Stimulated activated CD8-positive, alpha-beta memory T cell treated with anti-CD3 and anti-CD28 coated beads, Interleukin-7, amount 100 ng/mL, for 1 hour (primary cell): ENCODE measurements around the gene ZNF566.

Experiments
- DNase-seq, 2 donors: peaks; one replicate each; pipeline ENCODE4 v3.0.0-alpha.2; 2020; ENCODE audit warnings: low read depth in 2 of 2

The ZNF566 gene

GRCh38 chr19:36449059-36449670 is 40.2 kb downstream of the ZNF566 start:
- DNase-seq, result no peak

- no peak for DNase-seq
Measured at GRCh38 chr19:36441339-36441738, 48.0 kb downstream of the ZNF566 start.

GRCh38 chr19:36436531-36436930 is 52.8 kb downstream of the ZNF566 start:
- DNase-seq, result no peak

GRCh38 chr19:36423925-36424324 is 65.4 kb downstream of the ZNF566 start:
- DNase-seq, result no peak

GRCh38 chr19:36421749-36422481 is 67.4 kb downstream of the ZNF566 start:
- DNase-seq, result no peak

- no peak for DNase-seq
Measured at GRCh38 chr19:36420961-36421748, 68.2 kb downstream of the ZNF566 start.

DNA sequence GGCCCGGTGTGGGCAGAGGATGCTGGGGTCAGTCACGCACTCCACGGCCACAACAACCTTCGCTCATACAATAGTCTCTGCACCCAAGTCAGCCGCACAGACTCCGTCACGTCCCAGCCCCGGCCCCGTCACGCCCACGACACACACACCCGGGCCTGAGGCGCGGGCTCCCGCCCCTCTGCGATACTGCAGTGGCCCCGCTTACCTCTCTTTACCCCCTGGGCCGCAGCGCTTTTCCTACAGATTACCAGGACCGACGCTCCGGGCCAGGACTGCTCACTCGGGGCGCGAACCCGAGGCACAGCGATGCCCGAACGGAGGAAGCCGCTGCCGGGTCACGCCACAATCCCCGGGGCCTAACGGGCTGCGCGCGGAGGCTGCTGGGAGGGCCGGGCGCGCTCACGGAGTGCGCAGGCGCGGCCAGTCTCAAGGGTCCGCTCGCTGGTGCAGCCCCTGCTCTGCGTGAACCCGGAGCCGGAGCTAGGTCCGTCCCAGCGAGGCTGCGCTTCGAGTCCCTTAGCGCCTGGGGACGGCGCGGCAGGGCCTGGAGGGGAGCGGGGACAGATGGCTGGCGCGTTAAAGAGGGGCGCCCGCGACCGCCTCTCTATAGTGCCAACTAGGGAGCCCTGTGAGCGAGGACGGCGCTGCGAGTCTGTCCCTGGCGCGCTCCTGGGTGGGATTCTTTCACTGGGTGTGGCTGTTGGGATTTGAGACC is 70.9 kb downstream of the ZNF566 start, which contains the start of gene ZFP82:
Gene ZFP82, minus strand, starts transcription at position 358 of the 715 bp plus-strand sequence. CDS start 8,855 bp downstream, outside the sequence.
- peak; percentile 50 to 57 for DNase-seq

GRCh38 chr19:36417752-36418286 is 71.5 kb downstream of the ZNF566 start:
- DNase-seq, result no peak

DNA sequence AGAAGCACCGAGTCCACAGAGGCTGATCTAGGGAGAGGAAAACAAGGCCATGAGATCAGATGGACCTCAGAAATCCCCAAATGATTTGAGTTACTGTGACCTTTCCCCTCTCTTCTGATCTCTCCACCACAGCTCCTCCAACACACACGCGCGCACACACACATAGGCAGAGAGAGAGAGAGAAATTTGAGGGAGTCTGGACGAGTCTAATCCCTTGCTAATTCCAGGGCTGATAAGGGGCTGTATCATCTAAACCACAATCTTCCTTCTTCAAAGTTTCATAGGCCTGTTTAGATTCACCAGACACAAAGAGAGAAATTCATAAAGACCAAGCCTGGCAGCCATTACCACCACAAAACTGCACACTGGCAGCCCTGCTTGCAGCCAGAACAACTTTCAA is 79.5 kb downstream of the ZNF566 start:
- DNase-seq, result no peak

- DNase-seq, result no peak
Measured at GRCh38 chr19:36408101-36408500, 81.3 kb downstream of the ZNF566 start.

- no peak for DNase-seq
Measured at GRCh38 chr19:36404498-36404897, 84.9 kb downstream of the ZNF566 start.

- no peak for DNase-seq
Measured at GRCh38 chr19:36401475-36401874, 87.9 kb downstream of the ZNF566 start.

GRCh38 chr19:36398571-36398970 is 90.8 kb downstream of the ZNF566 start:
- no peak for DNase-seq
